Measurements from ENCODE around the gene ZNF425.
"Not testable (repeated sequence)": the region's sequence is repeated elsewhere in the genome, so short reads cannot be mapped to it uniquely, and the experiment has no call there.

The ZNF425 gene

DNA sequence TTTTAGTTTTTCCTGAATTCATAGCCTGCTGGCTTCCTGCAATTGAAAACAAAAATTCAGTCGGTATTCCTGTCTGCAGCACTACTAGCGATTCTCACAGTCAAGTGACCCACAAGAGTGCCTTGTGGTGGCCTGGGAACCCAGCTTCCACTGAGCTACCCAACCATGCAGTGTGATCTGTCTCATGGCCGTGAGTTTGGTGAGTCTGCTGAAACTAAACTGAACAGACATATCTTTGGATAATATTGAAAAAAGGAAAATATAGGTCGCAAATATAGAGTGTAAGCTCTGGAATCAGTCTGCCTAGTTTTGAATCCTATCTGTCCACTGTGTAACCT lies 53.7 kb downstream of the ZNF425 start:
- TF ChIP-seq, protein P1, sequence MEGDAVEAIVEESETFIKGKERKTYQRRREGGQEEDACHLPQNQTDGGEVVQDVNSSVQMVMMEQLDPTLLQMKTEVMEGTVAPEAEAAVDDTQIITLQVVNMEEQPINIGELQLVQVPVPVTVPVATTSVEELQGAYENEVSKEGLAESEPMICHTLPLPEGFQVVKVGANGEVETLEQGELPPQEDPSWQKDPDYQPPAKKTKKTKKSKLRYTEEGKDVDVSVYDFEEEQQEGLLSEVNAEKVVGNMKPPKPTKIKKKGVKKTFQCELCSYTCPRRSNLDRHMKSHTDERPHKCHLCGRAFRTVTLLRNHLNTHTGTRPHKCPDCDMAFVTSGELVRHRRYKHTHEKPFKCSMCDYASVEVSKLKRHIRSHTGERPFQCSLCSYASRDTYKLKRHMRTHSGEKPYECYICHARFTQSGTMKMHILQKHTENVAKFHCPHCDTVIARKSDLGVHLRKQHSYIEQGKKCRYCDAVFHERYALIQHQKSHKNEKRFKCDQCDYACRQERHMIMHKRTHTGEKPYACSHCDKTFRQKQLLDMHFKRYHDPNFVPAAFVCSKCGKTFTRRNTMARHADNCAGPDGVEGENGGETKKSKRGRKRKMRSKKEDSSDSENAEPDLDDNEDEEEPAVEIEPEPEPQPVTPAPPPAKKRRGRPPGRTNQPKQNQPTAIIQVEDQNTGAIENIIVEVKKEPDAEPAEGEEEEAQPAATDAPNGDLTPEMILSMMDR (conservative IDR thresholded peaks at IDR 0.05; ENCODE audit: low read length): no peak
- DNase-seq (ENCODE audit: low read depth): no peak

GRCh38 chr7:149071641-149072437 lies 54.3 kb downstream of the ZNF425 start:
- TF ChIP-seq, protein P1 (conservative IDR thresholded peaks at IDR 0.05; ENCODE audit: low read length): no peak
- DNase-seq (ENCODE audit: low read depth): peak; percentile 2
- no peak overlapping the region for H3K4me3 ChIP-seq (ENCODE audit: low read length)

More for the DNA sequence above, 53.7 kb downstream of the ZNF425 start:
- no peak overlapping the region for H3K4me3 ChIP-seq (ENCODE audit: low read length)

- DNase-seq (ENCODE audit: low read depth): no peak
- H3K4me3 ChIP-seq (ENCODE audit: low read length): no peak overlapping the region
- TF ChIP-seq, protein P1 (conservative IDR thresholded peaks at IDR 0.05; ENCODE audit: low read length): no peak
These were observed 54.9 kb downstream of the ZNF425 start for GRCh38 chr7:149071182-149071635.

DNA sequence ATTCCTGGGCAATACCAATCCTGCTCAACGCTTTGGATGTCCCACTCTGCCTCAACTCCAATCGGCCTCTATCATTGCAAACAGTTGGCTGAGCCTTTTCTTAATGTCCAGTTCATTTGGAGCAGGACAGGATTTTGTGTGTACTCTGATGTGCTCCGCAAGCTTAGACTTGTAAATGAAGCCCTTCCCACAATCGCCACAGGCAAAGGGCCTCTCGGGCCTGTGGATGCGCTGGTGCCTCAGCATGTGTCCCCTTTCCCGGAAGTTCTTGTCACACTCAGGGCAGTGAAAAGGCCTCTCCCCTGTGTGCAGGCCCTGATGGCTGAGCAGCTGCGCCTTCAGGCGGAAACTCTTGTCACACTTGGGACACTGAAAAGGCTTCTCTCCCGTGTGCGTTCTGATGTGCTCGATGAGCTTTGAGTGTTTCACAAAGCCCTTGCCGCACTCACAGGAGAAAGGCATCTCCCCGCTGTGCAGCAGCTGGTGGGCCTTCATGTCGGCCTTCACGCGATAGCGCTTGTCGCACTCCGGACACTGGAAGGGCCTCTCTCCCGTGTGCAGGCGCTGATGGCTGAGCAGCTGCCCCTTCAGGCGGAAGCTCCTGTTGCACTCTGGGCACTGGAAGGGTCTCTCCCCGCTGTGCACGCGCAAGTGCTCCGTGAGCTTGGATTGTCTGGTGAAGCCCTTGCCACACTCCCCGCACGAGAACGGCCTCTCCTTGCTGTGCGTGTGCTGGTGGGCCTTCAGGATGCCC lies 55.6 kb downstream of the ZNF425 start:
- TF ChIP-seq, protein P1 (conservative IDR thresholded peaks at IDR 0.05; ENCODE audit: low read length): no peak
- no peak for DNase-seq (ENCODE audit: low read depth)
- H3K4me3 ChIP-seq (ENCODE audit: low read length): no peak overlapping the region

- TF ChIP-seq, protein P1 (conservative IDR thresholded peaks at IDR 0.05; ENCODE audit: low read length): no peak
- no peak for DNase-seq (ENCODE audit: low read depth)
- no peak overlapping the region for H3K4me3 ChIP-seq (ENCODE audit: low read length)
These were observed 58.3 kb downstream of the ZNF425 start for GRCh38 chr7:149067869-149068268.

DNA sequence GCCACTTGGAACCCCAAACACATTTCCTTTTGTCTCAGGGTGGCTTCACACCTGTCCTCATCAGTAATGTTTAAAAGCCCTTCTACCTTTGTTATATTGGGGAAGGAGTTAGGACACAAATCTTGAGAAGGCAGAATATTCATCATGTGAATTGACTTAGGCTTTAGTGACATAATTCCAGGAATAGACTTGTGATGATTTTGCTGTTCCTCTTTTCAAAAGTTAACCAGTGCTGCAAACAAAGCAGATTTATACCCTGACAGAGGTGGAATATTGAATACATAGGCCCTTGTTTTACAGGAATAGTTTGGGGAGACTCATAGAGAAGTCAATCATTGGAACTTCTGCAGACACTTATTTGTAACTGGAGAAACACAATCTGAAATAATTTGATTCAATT lies 62.6 kb downstream of the ZNF425 start:
- TF ChIP-seq, protein P1 (conservative IDR thresholded peaks at IDR 0.05; ENCODE audit: low read length): no peak
- no peak overlapping the region for H3K4me3 ChIP-seq (ENCODE audit: low read length)
- DNase-seq (ENCODE audit: low read depth): no peak

GRCh38 chr7:149062217-149062899 lies 63.8 kb downstream of the ZNF425 start:
- H3K4me3 ChIP-seq (ENCODE audit: low read length); DNase-seq (ENCODE audit: low read depth): not testable (repeated sequence)

Measured in AG10803 (cell line).